Fibroblast of villous mesenchyme (primary cell): ENCODE data around the gene C14orf180. TPM values are rescaled to one million over a fixed set of nuclear protein-coding genes. Genes with fewer than 3 reads are reported as not detected.

Experiments
- DNase-seq: peaks from one replicate; pipeline ENCODE4 v3.0.0-alpha.2; 2010; ENCODE audit warnings: low read depth
- H3K4me3 ChIP-seq: 2 replicates; pipeline ENCODE4 v1.5.1; 2011; ENCODE audit warnings: low read depth, mild to moderate bottlenecking, low read length
- total RNA-seq: library from RNA; depleted of rRNA; stranded (reverse); fragments of >200 nt; gene quantifications from 2 replicates; pipeline ENCODE4 v1.2.3, GENCODE V29; 2012
- TF ChIP-seq, protein P1 (sequence below): IDR thresholded peaks from 2 replicates; pipeline ENCODE4 v1.5.1; 2012; ENCODE audit warnings: low read depth, mild to moderate bottlenecking, low read length; ENCODE audit not compliant: insufficient read depth

The C14orf180 gene
- total RNA-seq, 1 donor = not detected

DNA sequence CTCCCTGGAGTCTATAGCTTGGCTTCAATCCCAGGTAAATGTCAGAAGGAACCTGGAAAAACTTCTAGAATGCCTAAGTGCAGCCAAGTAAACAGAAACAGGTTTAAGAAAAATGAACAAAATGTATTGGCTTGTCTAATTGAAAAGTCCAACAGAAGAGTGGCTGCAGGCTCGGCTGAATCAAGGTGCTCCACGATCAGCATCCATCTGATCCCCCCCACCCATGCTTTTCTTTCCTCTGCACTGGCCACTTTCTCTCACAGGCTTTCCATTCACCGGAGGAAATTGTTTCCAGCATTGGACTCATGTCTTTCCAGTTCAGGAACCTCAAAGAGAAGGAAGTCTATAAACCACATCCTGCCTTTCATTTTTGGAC, 42.0 kb upstream of the C14orf180 start:
- no peak overlapping the region for H3K4me3 ChIP-seq
- TF ChIP-seq, protein P1, sequence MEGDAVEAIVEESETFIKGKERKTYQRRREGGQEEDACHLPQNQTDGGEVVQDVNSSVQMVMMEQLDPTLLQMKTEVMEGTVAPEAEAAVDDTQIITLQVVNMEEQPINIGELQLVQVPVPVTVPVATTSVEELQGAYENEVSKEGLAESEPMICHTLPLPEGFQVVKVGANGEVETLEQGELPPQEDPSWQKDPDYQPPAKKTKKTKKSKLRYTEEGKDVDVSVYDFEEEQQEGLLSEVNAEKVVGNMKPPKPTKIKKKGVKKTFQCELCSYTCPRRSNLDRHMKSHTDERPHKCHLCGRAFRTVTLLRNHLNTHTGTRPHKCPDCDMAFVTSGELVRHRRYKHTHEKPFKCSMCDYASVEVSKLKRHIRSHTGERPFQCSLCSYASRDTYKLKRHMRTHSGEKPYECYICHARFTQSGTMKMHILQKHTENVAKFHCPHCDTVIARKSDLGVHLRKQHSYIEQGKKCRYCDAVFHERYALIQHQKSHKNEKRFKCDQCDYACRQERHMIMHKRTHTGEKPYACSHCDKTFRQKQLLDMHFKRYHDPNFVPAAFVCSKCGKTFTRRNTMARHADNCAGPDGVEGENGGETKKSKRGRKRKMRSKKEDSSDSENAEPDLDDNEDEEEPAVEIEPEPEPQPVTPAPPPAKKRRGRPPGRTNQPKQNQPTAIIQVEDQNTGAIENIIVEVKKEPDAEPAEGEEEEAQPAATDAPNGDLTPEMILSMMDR = no peak
- DNase-seq = no peak

DNA sequence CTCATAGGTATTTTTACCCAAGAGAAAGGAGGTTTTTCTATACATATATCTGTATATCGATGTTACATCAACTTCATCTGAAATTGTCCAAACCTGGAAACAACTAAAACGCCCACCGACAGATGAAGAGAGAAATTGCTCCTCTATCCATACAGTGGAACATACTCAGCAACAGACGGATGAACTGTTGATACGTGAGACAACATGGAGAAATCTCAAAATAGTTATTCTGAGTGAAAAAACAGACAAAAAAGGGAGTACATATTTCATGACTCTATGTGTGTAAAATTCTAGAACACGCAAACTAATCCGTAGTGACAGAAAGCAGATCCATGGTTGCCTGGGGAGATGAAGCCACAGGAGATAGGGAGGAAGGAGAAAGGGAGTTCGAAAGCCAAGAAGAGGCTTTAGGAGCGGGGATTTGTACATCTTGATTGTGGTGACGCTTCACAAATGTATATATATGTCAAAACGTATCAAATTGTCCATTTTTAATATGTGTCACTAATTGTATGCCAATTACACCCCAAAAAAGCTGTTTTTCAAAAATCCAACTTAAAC, 37.6 kb upstream of the C14orf180 start:
- no peak overlapping the region for H3K4me3 ChIP-seq
- TF ChIP-seq, protein P1 = no peak
- DNase-seq = peak; percentile 2

DNA sequence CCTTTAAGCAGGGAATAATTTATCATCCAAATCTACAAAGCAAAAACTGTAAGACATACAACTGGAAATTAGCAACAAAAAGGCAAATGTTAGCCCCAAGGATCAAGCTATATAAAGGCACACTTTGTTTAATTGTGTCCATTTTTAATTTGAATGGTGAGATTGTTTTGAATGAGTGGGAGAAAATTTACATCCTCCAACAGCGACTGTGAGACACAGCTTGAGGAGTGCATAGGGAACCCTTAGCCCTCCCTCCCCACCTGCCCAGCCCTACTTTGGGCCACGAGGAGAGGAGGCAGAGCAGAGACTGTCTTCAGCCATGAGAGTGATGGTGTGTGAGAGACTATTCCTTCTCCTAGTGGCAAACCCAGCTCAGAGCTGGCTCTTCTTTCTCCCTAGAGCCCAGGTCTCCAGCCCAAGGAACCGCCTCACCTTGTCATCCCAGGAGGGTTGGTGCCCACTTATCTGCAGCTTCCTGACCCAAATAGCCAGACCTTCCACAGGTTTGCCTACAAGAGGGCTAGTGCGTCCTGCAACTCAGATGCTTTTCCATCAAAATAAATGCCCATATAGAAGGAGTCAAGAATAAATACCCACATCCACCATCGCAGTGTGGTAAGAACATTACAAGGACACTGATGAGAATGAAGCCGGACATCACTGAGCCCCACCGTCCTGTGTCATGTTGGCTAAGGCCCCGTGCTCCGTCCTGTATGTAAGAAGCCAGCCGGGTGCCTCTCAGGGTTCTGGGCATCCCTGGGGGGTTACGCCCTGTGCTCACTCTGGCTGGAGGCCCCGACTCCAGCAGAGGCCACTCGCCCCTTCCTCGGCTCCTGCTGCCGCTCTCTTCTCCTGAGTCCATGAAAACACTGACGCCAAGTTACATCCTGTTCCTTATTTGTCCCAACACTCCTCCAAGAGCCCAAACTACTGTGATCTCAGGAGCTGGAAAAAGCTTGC, 36.4 kb upstream of the C14orf180 start:
- no peak for DNase-seq
- H3K4me3 ChIP-seq = no peak overlapping the region
- TF ChIP-seq, protein P1 = no peak

DNA sequence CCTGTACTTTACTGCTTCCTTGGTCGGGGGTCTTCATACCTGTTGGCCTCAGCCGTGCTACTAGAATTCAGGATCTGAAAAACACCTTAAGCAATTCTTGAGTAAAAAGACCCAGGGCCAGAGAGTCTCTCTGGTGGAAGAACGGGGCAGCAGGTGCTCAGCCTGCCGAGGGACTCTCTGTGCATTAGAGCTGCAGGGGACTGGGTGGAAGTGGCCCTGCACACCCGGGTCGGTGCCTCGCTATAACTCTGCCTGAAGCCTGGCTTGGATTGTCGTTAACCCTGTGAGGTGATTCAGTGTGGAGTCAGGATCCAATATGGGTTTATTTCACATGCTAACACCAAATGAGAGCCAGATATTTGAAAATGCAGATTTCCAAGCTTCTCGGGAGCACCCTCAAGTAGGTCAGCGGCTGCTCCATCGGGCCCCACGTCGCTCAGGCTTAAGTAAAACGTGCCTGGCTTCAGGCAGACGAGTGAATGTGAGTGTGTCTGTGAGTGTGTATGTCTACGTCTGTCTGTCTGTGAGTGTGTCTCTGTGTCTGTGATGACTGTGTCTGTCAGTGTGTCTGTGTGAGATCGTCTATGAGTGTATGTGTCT, 35.1 kb upstream of the C14orf180 start:
- no peak for DNase-seq
- TF ChIP-seq, protein P1 = no peak

DNA sequence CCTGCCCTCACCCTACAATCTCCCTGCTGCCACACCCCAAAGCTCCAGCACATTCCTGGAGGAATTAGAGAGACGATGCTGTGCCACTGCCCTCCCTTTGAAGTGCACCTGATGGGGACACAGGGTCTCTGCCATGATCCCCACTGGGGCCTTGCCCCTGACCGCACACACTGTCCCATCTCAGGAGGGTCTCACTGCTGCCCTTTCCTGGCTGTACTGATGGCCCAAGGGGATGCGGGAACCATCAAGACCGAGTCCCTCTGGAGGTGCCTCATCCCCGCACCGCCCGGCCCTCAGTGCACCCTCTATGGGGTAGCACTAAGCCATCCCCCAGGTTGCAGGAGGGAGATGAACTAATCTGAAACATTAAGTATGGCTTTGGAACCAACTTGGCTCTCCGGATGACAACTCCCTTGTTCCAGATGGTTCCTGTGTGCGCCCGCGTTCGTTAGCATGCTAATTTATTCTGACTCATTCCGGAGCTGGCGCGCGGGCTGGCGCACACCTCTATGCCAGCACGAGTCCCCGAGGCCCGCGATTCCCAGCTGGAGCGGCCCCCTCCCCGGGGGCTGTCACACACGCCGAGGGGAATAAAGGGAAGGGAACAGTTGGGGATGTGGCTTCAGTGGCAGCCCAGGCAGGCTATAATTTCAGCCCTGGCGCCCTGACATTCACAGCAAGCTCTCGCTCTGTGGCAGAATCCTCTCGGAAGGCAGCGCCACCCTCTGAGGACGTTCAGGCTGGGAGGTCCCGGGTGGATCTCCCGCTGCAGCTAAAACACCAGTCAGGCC, 34.2 kb upstream of the C14orf180 start:
- no peak overlapping the region for H3K4me3 ChIP-seq
- TF ChIP-seq, protein P1 = no peak
- no peak for DNase-seq

More for the DNA sequence above, 35.1 kb upstream of the C14orf180 start:
- no peak overlapping the region for H3K4me3 ChIP-seq

DNA sequence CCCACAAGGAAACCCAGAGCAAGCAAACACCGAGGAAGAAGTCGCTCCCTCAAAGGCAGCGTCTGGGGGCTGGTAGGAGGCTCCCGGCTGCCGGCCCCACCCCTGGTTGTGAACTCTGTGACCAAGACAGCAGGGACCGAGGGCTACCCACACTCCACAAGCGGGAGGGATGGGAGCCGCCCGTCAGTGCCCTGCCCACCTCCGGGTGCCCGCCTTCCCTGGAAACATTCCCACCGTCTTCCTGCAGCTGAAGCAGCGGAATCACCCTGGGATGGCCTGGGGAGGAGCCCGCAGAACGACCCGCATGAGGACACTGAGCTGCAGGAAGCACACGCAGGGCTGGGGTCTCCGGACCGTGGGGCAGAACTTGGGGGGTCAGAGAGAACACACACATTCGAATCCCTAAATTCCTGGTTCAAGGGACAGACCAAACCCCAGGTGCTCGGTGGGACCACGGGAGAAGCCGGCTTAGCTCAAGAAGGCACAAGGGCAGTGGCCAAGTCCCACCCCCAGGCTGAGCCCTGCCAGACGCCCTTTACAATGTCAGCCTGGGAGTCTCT, 33.5 kb upstream of the C14orf180 start:
- H3K4me3 ChIP-seq = no peak overlapping the region
- TF ChIP-seq, protein P1 = no peak
- no peak for DNase-seq
